Aortic smooth muscle cell (primary cell): Measurements from ENCODE around the gene ZP4. TPM values are rescaled to one million over a fixed set of nuclear protein-coding genes. Genes with fewer than 3 reads are reported as not detected.

Experiments used
- total RNA-seq: library from RNA; depleted of rRNA; stranded (reverse); fragments of >200 nt; gene quantifications from 2 replicates; pipeline ENCODE4 v1.2.3, GENCODE V29; 2014

The ZP4 gene
- total RNA-seq, result not detected in 2 replicates

GRCh38 chr1:237890822-237891221, at the start of gene ZP4:
ZP4 (minus strand) TSS chr1:237890922; CDS start chr1:237890635, 287 bp downstream.

